ENCODE measurements around the gene PKDCC.

Gene PKDCC

GRCh38 chr2:42008241-42008921 is 39.4 kb upstream of the PKDCC start:
- H3K27ac ChIP-seq = no peak overlapping the region
- TF ChIP-seq CTCF (IDR thresholded peaks at IDR 0.05) (no peak), ZFX (IDR thresholded peaks at IDR 0.05; ENCODE audit: borderline replicate concordance) (no peak)

GRCh38 chr2:42009657-42010580 is 37.9 kb upstream of the PKDCC start:
- H3K27ac ChIP-seq = no peak overlapping the region
- TF ChIP-seq ZFX (IDR thresholded peaks at IDR 0.05; ENCODE audit: borderline replicate concordance) (no peak), CTCF (IDR thresholded peaks at IDR 0.05) (no peak)

GRCh38 chr2:42010743-42011298 is 37.0 kb upstream of the PKDCC start:
- TF ChIP-seq ZFX (IDR thresholded peaks at IDR 0.05; ENCODE audit: borderline replicate concordance) (no peak), CTCF (IDR thresholded peaks at IDR 0.05) (no peak)
- no peak overlapping the region for H3K27ac ChIP-seq

- TF ChIP-seq ZFX (IDR thresholded peaks at IDR 0.05; ENCODE audit: borderline replicate concordance) = no peak
- no peak for TF ChIP-seq CTCF (IDR thresholded peaks at IDR 0.05)
These were observed 35.7 kb upstream of the PKDCC start for GRCh38 chr2:42012137-42012536.

GRCh38 chr2:42012651-42013050 is 35.2 kb upstream of the PKDCC start:
- TF ChIP-seq CTCF (IDR thresholded peaks at IDR 0.05) = no peak
- TF ChIP-seq ZFX (IDR thresholded peaks at IDR 0.05; ENCODE audit: borderline replicate concordance) = no peak
- H3K27ac ChIP-seq = no peak overlapping the region

More at GRCh38 chr2:42012137-42012536, 35.7 kb upstream of the PKDCC start:
- no peak overlapping the region for H3K27ac ChIP-seq

GRCh38 chr2:42013409-42013808 is 34.4 kb upstream of the PKDCC start:
- TF ChIP-seq ZFX (IDR thresholded peaks at IDR 0.05; ENCODE audit: borderline replicate concordance) = no peak
- no peak for TF ChIP-seq CTCF (IDR thresholded peaks at IDR 0.05)
- no peak overlapping the region for H3K27ac ChIP-seq
